HG03025 (cell line): ENCODE results near the gene PDE7B.
"Not testable (repeated sequence)": the region's sequence is repeated elsewhere in the genome, so short reads cannot be mapped to it uniquely, and the experiment has no call there.

Experiments
- ATAC-seq: cut with Tn5 transposase; IDR thresholded peaks from one replicate; pipeline ENCODE4 v1.9.1; 2021; ENCODE audit warnings: mild to moderate bottlenecking, moderate library complexity; ENCODE audit not compliant: unreplicated experiment, low FRiP score

The PDE7B gene

GRCh38 chr6:135842618-135843392, 8.7 kb upstream of the PDE7B start:
- ATAC-seq, result no peak

GRCh38 chr6:135850882-135851281, 619 bp upstream of the PDE7B start:
- no peak for ATAC-seq

- no peak for ATAC-seq
Measured at GRCh38 chr6:135852746-135853145, 1.2 kb downstream of the PDE7B start.

- ATAC-seq, result no peak
Measured at GRCh38 chr6:135853227-135853626, 1.7 kb downstream of the PDE7B start.

GRCh38 chr6:135853986-135854385, 2.5 kb downstream of the PDE7B start:
- no peak for ATAC-seq

- no peak for ATAC-seq
Measured at GRCh38 chr6:135854799-135855198, 3.3 kb downstream of the PDE7B start.

- no peak for ATAC-seq
Measured at GRCh38 chr6:135858931-135859330, 7.4 kb downstream of the PDE7B start.

- no peak for ATAC-seq
Measured at GRCh38 chr6:135860361-135860760, 8.9 kb downstream of the PDE7B start.

- ATAC-seq, result peak; percentile 88
Measured at GRCh38 chr6:135861189-135861588, 9.7 kb downstream of the PDE7B start.

- not testable (repeated sequence) for ATAC-seq
Measured at GRCh38 chr6:135864929-135865328, 13.4 kb downstream of the PDE7B start.

- ATAC-seq, result no peak
Measured at GRCh38 chr6:135866445-135867123, 15.1 kb downstream of the PDE7B start.

GRCh38 chr6:135867332-135867731, 15.8 kb downstream of the PDE7B start:
- ATAC-seq, result no peak

GRCh38 chr6:135869857-135870256, 18.4 kb downstream of the PDE7B start:
- ATAC-seq, result no peak

GRCh38 chr6:135870722-135871121, 19.2 kb downstream of the PDE7B start:
- ATAC-seq, result no peak

GRCh38 chr6:135871296-135871695, 19.8 kb downstream of the PDE7B start:
- no peak for ATAC-seq

GRCh38 chr6:135871878-135872277, 20.4 kb downstream of the PDE7B start:
- ATAC-seq, result no peak

- ATAC-seq, result no peak
Measured at GRCh38 chr6:135875446-135875845, 23.9 kb downstream of the PDE7B start.

GRCh38 chr6:135876058-135876457, 24.6 kb downstream of the PDE7B start:
- no peak for ATAC-seq

GRCh38 chr6:135877666-135878065, 26.2 kb downstream of the PDE7B start:
- ATAC-seq, result no peak

- ATAC-seq, result peak; percentile 83
Measured at GRCh38 chr6:135880066-135880972, 28.8 kb downstream of the PDE7B start.

- no peak for ATAC-seq
Measured at GRCh38 chr6:135883045-135883444, 31.5 kb downstream of the PDE7B start.
